G401.6 (cell line): ENCODE results near the gene SLC9A8.
"Not testable (repeated sequence)": the region's sequence is repeated elsewhere in the genome, so short reads cannot be mapped to it uniquely, and the experiment has no call there.

Experiments
- FAIRE-seq: peaks from 2 replicates; lab custom pipeline; 2012; peaks lifted over from hg19 to GRCh38; lab: Jason Lieb, UNC

SLC9A8 gene

GRCh38 chr20:49786668-49787370 lies 25.8 kb upstream of the SLC9A8 start:
- no peak for FAIRE-seq

GRCh38 chr20:49787371-49788357 lies 25.0 kb upstream of the SLC9A8 start:
- no peak for FAIRE-seq

- no peak for FAIRE-seq
These were observed 22.4 kb upstream of the SLC9A8 start for GRCh38 chr20:49790077-49790798.

GRCh38 chr20:49791165-49791564 lies 21.5 kb upstream of the SLC9A8 start:
- FAIRE-seq = no peak

- FAIRE-seq = no peak
These were observed 20.6 kb upstream of the SLC9A8 start for GRCh38 chr20:49792006-49792405.

GRCh38 chr20:49792611-49793010 lies 20.0 kb upstream of the SLC9A8 start:
- FAIRE-seq = no peak

GRCh38 chr20:49794336-49795134 lies 18.1 kb upstream of the SLC9A8 start:
- FAIRE-seq = no peak

- FAIRE-seq = no peak
These were observed 17.5 kb upstream of the SLC9A8 start for GRCh38 chr20:49795135-49795424.

- no peak for FAIRE-seq
These were observed 15.9 kb upstream of the SLC9A8 start for GRCh38 chr20:49796600-49797343.

- FAIRE-seq = no peak
These were observed 15.3 kb upstream of the SLC9A8 start for GRCh38 chr20:49797344-49797615.

GRCh38 chr20:49798718-49799117 lies 13.9 kb upstream of the SLC9A8 start:
- no peak for FAIRE-seq

GRCh38 chr20:49799698-49800097 lies 12.9 kb upstream of the SLC9A8 start:
- FAIRE-seq = no peak

GRCh38 chr20:49803418-49803817 lies 9.2 kb upstream of the SLC9A8 start:
- FAIRE-seq = no peak

- no peak for FAIRE-seq
These were observed 8.3 kb upstream of the SLC9A8 start for GRCh38 chr20:49804364-49804763.

- FAIRE-seq = not testable (repeated sequence)
These were observed 7.3 kb upstream of the SLC9A8 start for GRCh38 chr20:49805224-49805876.

- FAIRE-seq = no peak
These were observed 3.9 kb upstream of the SLC9A8 start for GRCh38 chr20:49808753-49809152.

- no peak for FAIRE-seq
These were observed 2.7 kb upstream of the SLC9A8 start for GRCh38 chr20:49809803-49810359.

- FAIRE-seq = no peak
These were observed 2.0 kb upstream of the SLC9A8 start for GRCh38 chr20:49810491-49811190.

GRCh38 chr20:49811825-49812506 lies 662 bp upstream of the SLC9A8 start:
- FAIRE-seq = no peak
